KMS-11 (cell line): ENCODE measurements around the gene ATP23.

Experiments used
- H2AFZ ChIP-seq: fragments of 200-600 bp; sonication (generic); 2 replicates; pipeline ENCODE4 v1.6.1; 2016; ENCODE audit warnings: antibody characterized with exemption, mixed run types, low read depth
- H3K27ac ChIP-seq: fragments of 200-600 bp; sonication (generic); 2 replicates; pipeline ENCODE4 v1.6.1; 2016; ENCODE audit warnings: mild to moderate bottlenecking, mixed run types
- H3K27me3 ChIP-seq: fragments of 200-600 bp; sonication (generic); 2 replicates; pipeline ENCODE4 v1.6.1; 2017; ENCODE audit warnings: mild to moderate bottlenecking, low read depth, mixed run types, moderate library complexity; ENCODE audit not compliant: insufficient read depth
- H3K36me3 ChIP-seq: fragments of 200-600 bp; sonication (generic); 2 replicates; pipeline ENCODE4 v1.6.1; 2017; ENCODE audit warnings: mild to moderate bottlenecking, mixed run types; ENCODE audit not compliant: insufficient read depth
- H3K4me1 ChIP-seq: fragments of 200-600 bp; sonication (generic); 2 replicates; pipeline ENCODE4 v1.6.1; 2016; ENCODE audit warnings: mild to moderate bottlenecking, low read depth, mixed run types; ENCODE audit not compliant: poor library complexity, severe bottlenecking
- H3K4me2 ChIP-seq: fragments of 200-600 bp; sonication (generic); 2 replicates; pipeline ENCODE4 v1.7.0; 2016; ENCODE audit warnings: mild to moderate bottlenecking, mixed run types
- H3K4me3 ChIP-seq: fragments of 200-600 bp; sonication (generic); IDR thresholded peaks from 2 replicates; pipeline ENCODE4 v1.6.1; 2017; ENCODE audit warnings: low read depth, low read length, mixed read lengths; ENCODE audit not compliant: insufficient read depth
- H3K79me2 ChIP-seq: fragments of 200-600 bp; sonication (generic); 2 replicates; pipeline ENCODE4 v1.6.1; 2016; ENCODE audit warnings: low read depth, mixed run types; ENCODE audit not compliant: insufficient read depth
- H3K9ac ChIP-seq: fragments of 200-600 bp; sonication (generic); 2 replicates; pipeline ENCODE4 v1.6.1; 2016; ENCODE audit warnings: mild to moderate bottlenecking, mixed run types
- H4K20me1 ChIP-seq: fragments of 200-600 bp; sonication (generic); 2 replicates; pipeline ENCODE4 v1.6.1; 2016; ENCODE audit warnings: mild to moderate bottlenecking, mixed run types; ENCODE audit not compliant: insufficient read depth
- TF ChIP-seq, protein P1 (sequence below): fragments of 200-600 bp; sonication (generic); conservative IDR thresholded peaks from 2 replicates; pipeline ENCODE4 v1.6.1; 2017; ENCODE audit warnings: low read depth, mild to moderate bottlenecking, antibody characterized with exemption, low read length, moderate library complexity, mixed read lengths

Gene ATP23

DNA sequence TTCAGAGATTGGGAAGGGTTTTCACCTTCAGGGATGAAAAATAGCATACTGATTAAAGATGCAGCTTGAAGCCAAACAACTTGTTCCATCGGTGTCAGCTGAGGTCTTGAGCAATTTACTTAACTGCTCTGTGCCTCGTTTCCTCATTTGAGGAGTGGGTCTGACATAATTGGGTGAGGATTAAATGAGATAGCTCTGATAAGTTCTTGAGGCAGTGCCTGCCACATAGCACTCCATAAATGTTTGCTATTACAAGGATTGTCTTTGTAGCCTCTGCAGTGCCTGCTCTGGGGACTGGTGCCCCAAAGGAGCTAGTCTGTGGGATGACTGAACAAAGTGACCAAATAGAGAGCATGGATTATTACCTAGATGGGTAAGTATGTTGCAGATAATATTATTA is 50.6 kb downstream of the ATP23 start:
- H3K9ac ChIP-seq = no peak overlapping the region
- H2AFZ ChIP-seq = no peak overlapping the region
- no peaks in the 10 kb centered on the region for H3K79me2 ChIP-seq
- no peak overlapping the region for H3K4me2 ChIP-seq
- H3K4me1 ChIP-seq = peaks cover 6% of the 10 kb centered on the region
- no peaks in the 10 kb centered on the region for H4K20me1 ChIP-seq
- TF ChIP-seq, protein P1, sequence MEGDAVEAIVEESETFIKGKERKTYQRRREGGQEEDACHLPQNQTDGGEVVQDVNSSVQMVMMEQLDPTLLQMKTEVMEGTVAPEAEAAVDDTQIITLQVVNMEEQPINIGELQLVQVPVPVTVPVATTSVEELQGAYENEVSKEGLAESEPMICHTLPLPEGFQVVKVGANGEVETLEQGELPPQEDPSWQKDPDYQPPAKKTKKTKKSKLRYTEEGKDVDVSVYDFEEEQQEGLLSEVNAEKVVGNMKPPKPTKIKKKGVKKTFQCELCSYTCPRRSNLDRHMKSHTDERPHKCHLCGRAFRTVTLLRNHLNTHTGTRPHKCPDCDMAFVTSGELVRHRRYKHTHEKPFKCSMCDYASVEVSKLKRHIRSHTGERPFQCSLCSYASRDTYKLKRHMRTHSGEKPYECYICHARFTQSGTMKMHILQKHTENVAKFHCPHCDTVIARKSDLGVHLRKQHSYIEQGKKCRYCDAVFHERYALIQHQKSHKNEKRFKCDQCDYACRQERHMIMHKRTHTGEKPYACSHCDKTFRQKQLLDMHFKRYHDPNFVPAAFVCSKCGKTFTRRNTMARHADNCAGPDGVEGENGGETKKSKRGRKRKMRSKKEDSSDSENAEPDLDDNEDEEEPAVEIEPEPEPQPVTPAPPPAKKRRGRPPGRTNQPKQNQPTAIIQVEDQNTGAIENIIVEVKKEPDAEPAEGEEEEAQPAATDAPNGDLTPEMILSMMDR = no peak
- no peaks in the 10 kb centered on the region for H3K36me3 ChIP-seq
- no peak overlapping the region for H3K27ac ChIP-seq
- H3K27me3 ChIP-seq = no peaks in the 10 kb centered on the region
- no peak overlapping the region for H3K4me3 ChIP-seq

DNA sequence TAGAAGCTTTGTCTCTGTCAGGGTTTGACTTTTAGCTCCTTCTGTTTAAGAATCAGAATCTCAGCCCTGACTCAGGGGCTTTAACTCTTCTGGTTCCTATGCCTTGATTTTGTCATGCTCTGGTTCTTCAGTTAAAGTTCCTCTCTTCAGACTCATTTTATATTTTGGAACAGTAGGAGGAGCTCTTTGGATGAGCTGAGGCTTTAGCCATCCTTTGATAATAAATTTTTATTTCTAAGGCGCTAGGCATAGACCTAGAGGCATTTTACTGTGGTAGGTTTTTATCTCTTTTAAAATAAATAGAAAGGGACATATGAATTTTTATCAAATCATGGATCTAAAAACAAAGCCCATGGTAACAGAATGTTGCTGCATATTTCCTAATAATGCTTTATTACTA is 51.7 kb downstream of the ATP23 start:
- Histone ChIP-seq H3K4me1 (peaks cover 6% of the 10 kb centered on the region), H3K4me3 (no peak overlapping the region), H4K20me1 (no peaks in the 10 kb centered on the region), H3K9ac (no peak overlapping the region), H3K27me3 (no peaks in the 10 kb centered on the region), H3K36me3 (no peaks in the 10 kb centered on the region), H2AFZ (no peak overlapping the region), H3K79me2 (no peaks in the 10 kb centered on the region), H3K27ac (no peak overlapping the region), H3K4me2 (no peak overlapping the region)
- TF ChIP-seq, protein P1 = peak; percentile 56

DNA sequence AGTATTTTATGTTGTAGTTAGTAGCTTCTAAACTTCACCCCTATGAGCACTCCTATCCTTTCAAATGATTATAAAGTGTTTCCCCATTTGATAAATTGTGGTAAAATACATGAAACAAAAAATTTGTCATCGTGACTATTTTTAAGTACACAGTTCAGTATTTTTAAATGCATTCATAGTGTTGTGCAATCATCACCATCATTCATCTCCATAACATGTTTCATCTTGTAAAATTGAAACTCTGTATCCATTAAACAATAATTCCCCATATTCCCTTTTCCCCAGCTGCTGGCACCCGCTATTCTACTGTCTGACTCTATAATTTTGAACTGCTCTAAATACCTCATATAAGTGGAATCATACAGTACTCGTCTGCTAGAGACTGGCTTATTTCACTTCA is 52.5 kb downstream of the ATP23 start:
- no peak overlapping the region for H2AFZ ChIP-seq
- TF ChIP-seq, protein P1 = no peak
- H3K79me2 ChIP-seq = no peaks in the 10 kb centered on the region
- no peaks in the 10 kb centered on the region for H4K20me1 ChIP-seq
- no peaks in the 10 kb centered on the region for H3K27me3 ChIP-seq
- no peaks in the 10 kb centered on the region for H3K36me3 ChIP-seq
- H3K4me2 ChIP-seq = no peak overlapping the region
- H3K9ac ChIP-seq = no peak overlapping the region
- H3K4me1 ChIP-seq = peaks cover 6% of the 10 kb centered on the region
- no peak overlapping the region for H3K4me3 ChIP-seq
- H3K27ac ChIP-seq = no peak overlapping the region

DNA sequence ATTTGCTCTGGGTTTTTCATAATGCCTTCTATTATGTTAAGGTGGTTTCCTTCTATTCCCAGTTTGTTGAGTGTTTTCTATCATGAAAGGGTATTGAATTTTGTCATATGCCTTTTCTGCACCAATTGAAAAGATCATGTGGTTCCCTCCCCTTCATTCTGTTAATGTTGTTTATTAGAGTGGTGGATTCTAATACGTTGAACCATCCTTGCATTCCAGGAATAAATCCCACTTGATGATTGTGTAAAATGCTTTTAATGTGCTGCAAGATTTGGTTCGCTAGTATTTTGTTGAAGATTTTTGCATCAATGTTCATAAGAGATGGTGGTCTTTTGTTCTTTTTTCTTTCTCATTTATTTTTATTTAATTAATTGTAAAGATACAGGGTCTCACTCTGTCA is 55.2 kb downstream of the ATP23 start:
- Histone ChIP-seq H3K27me3 (no peaks in the 10 kb centered on the region), H3K4me3 (no peak overlapping the region), H3K79me2 (no peaks in the 10 kb centered on the region), H3K9ac (no peak overlapping the region), H3K27ac (no peak overlapping the region), H4K20me1 (no peaks in the 10 kb centered on the region), H2AFZ (no peak overlapping the region), H3K4me1 (no peaks in the 10 kb centered on the region), H3K4me2 (no peak overlapping the region), H3K36me3 (no peaks in the 10 kb centered on the region)
- TF ChIP-seq, protein P1 = no peak
